HCT116 (cell line): ENCODE results near the gene VEZF1. TPM values are rescaled to one million over a fixed set of nuclear protein-coding genes. Genes with fewer than 3 reads are reported as not detected.

Experiments
- ATAC-seq: fragments of 200-7000 bp; cut with Tn5 transposase; 2 replicates; pipeline ENCODE4 v1.9.1; 2020; ENCODE audit warnings: mild to moderate bottlenecking, moderate library complexity
- BruUV-seq: library from RNA; stranded (reverse); fragments of 400-500 nt; replicated peaks from 2 replicates; lab custom pipeline; 2021; lab: Mats Ljungman, UMichigan
- CTCF ChIA-PET: fragments of 300-600 bp; sonication (Branson Sonifier 250); formaldehyde crosslinking; loops from one replicate; lab custom pipeline; 2021; ENCODE audit warnings: antibody characterized with exemption; lab: Charles Lee
- POLR2A ChIA-PET: fragments of 300-600, 350-600 bp; sonication (Branson Sonifier 250); formaldehyde crosslinking; loops from one replicate; lab custom pipeline; 2021; ENCODE audit warnings: antibody characterized with exemption; lab: Charles Lee
- RAD21 ChIA-PET, 2 experiments: fragments of 300-600 bp; sonication (Branson Sonifier 250); formaldehyde crosslinking; loops; one replicate each; lab custom pipeline; 2023; ENCODE audit warnings: low total read pairs in 2 of 2; ENCODE audit not compliant: uncharacterized antibody in 2 of 2, unreplicated experiment in 2 of 2, low non-redundant PET in 1 of 2; lab: Charles Lee
- DNase-seq: peaks from one replicate; pipeline ENCODE4 v3.0.0-alpha.2; 2010; ENCODE audit warnings: low read depth, low spot score
- H2AFZ ChIP-seq: fragments of 200-600 bp; shearing (Covaris generic), sonication (generic); 2 replicates; pipeline ENCODE4 v1.6.1; 2017; ENCODE audit warnings: low read depth, mixed run types, mixed read lengths, antibody characterized with exemption, low read length; ENCODE audit not compliant: poor library complexity, severe bottlenecking
- H3K27ac ChIP-seq: 2 replicates; pipeline ENCODE4 v1.5.1; 2012; ENCODE audit warnings: low read depth, low read length
- H3K27me3 ChIP-seq: fragments of 200-600 bp; sonication (generic); 2 replicates; pipeline ENCODE4 v1.6.1; 2016; ENCODE audit warnings: mixed run types, low read length, mixed read lengths; ENCODE audit not compliant: insufficient read depth
- H3K36me3 ChIP-seq, 2 experiments: fragments of 200-500 bp in 1 of 2; fragments of 200-600 bp in 1 of 2; sonication (Bioruptor generic) in 1 of 2; sonication (generic) in 1 of 2; 2 replicates each; pipeline versions ENCODE4 v1.5.1 to v1.6.1; 2014 to 2016; ENCODE audit warnings: low read length in 2 of 2, inconsistent platforms in 1 of 2, mixed read lengths in 1 of 2, mixed run types in 1 of 2; ENCODE audit not compliant: insufficient read depth in 2 of 2, control insufficient read depth in 1 of 2
- H3K4me1 ChIP-seq, 2 experiments: fragments of 200-600 bp in 1 of 2; sonication (generic) in 1 of 2; 2 replicates each; pipeline versions ENCODE4 v1.5.1 to v1.6.1; 2012 to 2017; ENCODE audit warnings: low read length in 2 of 2, inconsistent platforms in 1 of 2, mild to moderate bottlenecking in 1 of 2, mixed read lengths in 1 of 2, mixed run types in 1 of 2, moderate library complexity in 1 of 2; ENCODE audit not compliant: insufficient read depth in 2 of 2, control insufficient read depth in 1 of 2
- H3K4me2 ChIP-seq: fragments of 200-600 bp; sonication (generic); 2 replicates; pipeline ENCODE4 v1.6.1; 2017; ENCODE audit warnings: mixed run types, low read length, mixed read lengths
- H3K4me3 ChIP-seq, 2 experiments: fragments of 200-600 bp in 1 of 2; sonication (generic) in 1 of 2; replicated peaks in 1 of 2; 2 replicates each; pipeline ENCODE4 v1.5.1; 2011 to 2016; ENCODE audit warnings: low read length in 2 of 2, control low read depth in 1 of 2, low read depth in 1 of 2, mild to moderate bottlenecking in 1 of 2, mixed read lengths in 1 of 2, mixed run types in 1 of 2
- H3K79me2 ChIP-seq: fragments of 200-600 bp; sonication (generic); 2 replicates; pipeline ENCODE4 v1.6.1; 2017; ENCODE audit warnings: mild to moderate bottlenecking, mixed run types, low read length, moderate library complexity, mixed read lengths; ENCODE audit not compliant: insufficient read depth
- H3K9ac ChIP-seq: fragments of 200-600 bp; sonication (generic); 2 replicates; pipeline ENCODE4 v1.6.1; 2016; ENCODE audit warnings: low read length, mixed read lengths
- H3K9me2 ChIP-seq: fragments of 200-600 bp; sonication (generic), shearing (Covaris generic); 2 replicates; pipeline ENCODE4 v1.6.1; 2017; ENCODE audit warnings: mixed run types, mild to moderate bottlenecking, moderate library complexity; ENCODE audit not compliant: insufficient read depth
- H3K9me3 ChIP-seq, 2 experiments: fragments of 200-500 bp in 1 of 2; fragments of 200-600 bp in 1 of 2; sonication (Bioruptor generic) in 1 of 2; sonication (generic) in 1 of 2; 2 replicates each; pipeline ENCODE4 v1.6.1; 2014 to 2017; ENCODE audit warnings: low read length in 2 of 2, mixed read lengths in 2 of 2, inconsistent platforms in 1 of 2, low read depth in 1 of 2, mild to moderate bottlenecking in 1 of 2, mixed run types in 1 of 2, moderate library complexity in 1 of 2; ENCODE audit not compliant: control insufficient read depth in 1 of 2, insufficient read depth in 1 of 2
- H4K20me1 ChIP-seq: fragments of 200-600 bp; sonication (generic), shearing (Covaris generic); 2 replicates; pipeline ENCODE4 v1.6.1; 2017; ENCODE audit warnings: mixed run types, mild to moderate bottlenecking, moderate library complexity; ENCODE audit not compliant: insufficient read depth
- CEBPB ChIP-seq: IDR thresholded peaks from 2 replicates; pipeline ENCODE4 v1.6.1; 2012; ENCODE audit warnings: low read depth
- CTCF ChIP-seq, 3 experiments: fragments of 200-600 bp in 1 of 3; sonication (generic) in 1 of 3; IDR thresholded peaks in 2 of 3; conservative IDR thresholded peaks in 1 of 3; 2 replicates each; pipeline ENCODE4 v1.5.1; 2012 to 2017; ENCODE audit warnings: low read depth in 2 of 3, low read length in 2 of 3, antibody characterized with exemption in 1 of 3, borderline replicate concordance in 1 of 3, control low read depth in 1 of 3, mild to moderate bottlenecking in 1 of 3, mixed read lengths in 1 of 3, mixed run types in 1 of 3, moderate library complexity in 1 of 3; ENCODE audit not compliant: insufficient read depth in 1 of 3
- JUND ChIP-seq: IDR thresholded peaks from 2 replicates; pipeline ENCODE4 v1.6.1; 2012
- POLR2AphosphoS5 ChIP-seq: IDR thresholded peaks from 2 replicates; pipeline ENCODE4 v1.6.1; 2011; ENCODE audit warnings: mild to moderate bottlenecking, low read depth, low read length, moderate library complexity
- REST ChIP-seq: IDR thresholded peaks from 2 replicates; pipeline ENCODE4 v1.6.1; 2012; ENCODE audit warnings: low read depth
- SRF ChIP-seq: IDR thresholded peaks from 2 replicates; pipeline ENCODE4 v1.6.1; 2012; ENCODE audit warnings: low read depth
- TCF7L2 ChIP-seq: IDR thresholded peaks from 2 replicates; pipeline ENCODE4 v1.7.0; 2011; ENCODE audit warnings: borderline replicate concordance, inconsistent platforms; ENCODE audit not compliant: insufficient read depth, insufficient read length; ENCODE audit errors: extremely low read depth
- YY1 ChIP-seq: IDR thresholded peaks from 2 replicates; pipeline ENCODE4 v1.6.1; 2011; ENCODE audit warnings: low read length, low read depth, moderate library complexity, mild to moderate bottlenecking; ENCODE audit not compliant: insufficient replicate concordance; ENCODE audit errors: extremely low read depth
- ZNF274 ChIP-seq: fragments of 200-500 bp; sonication (Bioruptor generic); IDR thresholded peaks from 2 replicates; pipeline ENCODE4 v1.6.1; 2014; ENCODE audit warnings: mild to moderate bottlenecking, low read depth, low read length, inconsistent platforms
- intact Hi-C: fragments of 100-400 bp; cut with micrococcal nuclease; formaldehyde crosslinking; loops from 2 replicates; pipeline ENCODE4 v1.10.0; 2022
- total RNA-seq: library from RNA; stranded (reverse); gene quantifications from one replicate; pipeline ENCODE4 v1.2.1, GENCODE V29; 2021; ENCODE audit not compliant: unreplicated experiment

VEZF1 gene
- total RNA-seq, 1 experiment from 2014 or later, result 70.2 TPM

- H3K4me1 ChIP-seq, result peaks cover 0 to 4% of the 10 kb centered on the region in 2 experiments; a peak in 1 of 4 replicates
- no peaks in the 10 kb centered on the region for H4K20me1 ChIP-seq
- no peak overlapping the region for H3K9ac ChIP-seq
- no peaks in the 10 kb centered on the region for H3K9me2 ChIP-seq
- ChIA-PET POLR2A (no interaction called here), RAD21 (no interaction called here), CTCF (no interaction called here)
- no peak overlapping the region for H3K4me3 ChIP-seq
- DNase-seq (no peak), ATAC-seq (no peak)
- no peak overlapping the region for H3K4me2 ChIP-seq
- no peaks in the 10 kb centered on the region for H3K79me2 ChIP-seq
- no peak overlapping the region for H3K27ac ChIP-seq
- no peak overlapping the region for H2AFZ ChIP-seq
- intact Hi-C loops, result no loop called here
- TF ChIP-seq JUND (no peak), CEBPB (no peak), YY1 (no peak)
- H3K27me3 ChIP-seq, result no peaks in the 10 kb centered on the region
- BruUV-seq, result no TSS peak
- no peaks in the 10 kb centered on the region for H3K9me3 ChIP-seq
- H3K36me3 ChIP-seq, result no peaks in the 10 kb centered on the region
These were observed 44.8 kb upstream of the VEZF1 start for GRCh38 chr17:58032691-58033415.

DNA sequence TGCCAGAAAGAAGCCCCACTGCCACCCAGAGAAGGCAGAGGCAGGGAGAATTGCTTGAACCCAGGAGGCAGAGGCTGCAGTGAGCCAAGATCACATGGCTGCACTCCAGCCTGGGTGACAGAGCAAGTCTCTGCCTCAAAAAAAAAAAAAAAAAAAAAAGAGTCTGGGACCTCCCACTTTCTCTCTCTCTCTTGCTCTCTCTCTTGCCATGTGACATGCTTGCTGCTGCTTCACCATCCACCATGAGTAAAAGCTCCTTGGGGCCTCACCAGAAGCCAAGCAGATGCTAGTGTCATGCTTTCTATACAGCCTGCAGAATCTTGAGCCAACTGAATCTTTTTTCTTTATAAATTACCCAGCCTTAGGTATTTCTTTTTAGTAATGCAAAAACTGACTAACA, 40.5 kb upstream of the VEZF1 start:
- Histone ChIP-seq H3K27ac (no peak overlapping the region), H3K9ac (no peak overlapping the region), H3K4me2 (no peak overlapping the region), H3K4me1 (peaks cover 3 to 6% of the 10 kb centered on the region in 2 experiments), H3K79me2 (no peaks in the 10 kb centered on the region), H3K27me3 (no peaks in the 10 kb centered on the region), H2AFZ (no peak overlapping the region), H3K9me2 (no peaks in the 10 kb centered on the region), H3K36me3 (no peaks in the 10 kb centered on the region), H3K9me3 (no peaks in the 10 kb centered on the region), H3K4me3 (no peak overlapping the region), H4K20me1 (no peaks in the 10 kb centered on the region)
- intact Hi-C loops, result no loop called here
- ChIA-PET CTCF (no interaction called here), RAD21 (interaction anchor here (0.7 kb wide), 2 partner anchors 130 to 785 kb away, joined by 4 to 5 read pairs; no protein-coding TSS in a partner anchor), POLR2A (no interaction called here)
- TF ChIP-seq TCF7L2 (no peak), REST (no peak), CTCF (IDR thresholded peaks at IDR 0.05 in 2 of 3, conservative IDR thresholded peaks at IDR 0.05 in 1 of 3; ENCODE audit: borderline replicate concordance in 1 of 3, insufficient read depth in 1 of 3, low read depth in 2 of 3, low read length in 2 of 3) (no peak), YY1 (no peak), JUND (no peak), ZNF274 (no peak), CEBPB (no peak), POLR2AphosphoS5 (no peak), SRF (no peak)
- DNase-seq, result no peak
- ATAC-seq, result 0 out of 2 replicates have a peak, but pooled peaks have one; percentile 27
- BruUV-seq, result no TSS peak
